ENCODE data around the gene CDC42BPA.

Gene CDC42BPA

GRCh38 chr1:227318016-227318852 lies at the start of gene CDC42BPA:
Gene CDC42BPA (minus strand): TSS chr1:227318492. CDS start chr1:227317182, 1,310 bp downstream.
- ATAC-seq, result peak; percentile 87
- TF ChIP-seq ZNF8 (CRISPR knock-in tag; IDR thresholded peaks at IDR 0.05), result no peak
- no peak for TF ChIP-seq ZFP3 (CRISPR knock-in tag; IDR thresholded peaks at IDR 0.05)
- TF ChIP-seq PPARA (CRISPR knock-in tag; IDR thresholded peaks at IDR 0.05; ENCODE audit: borderline replicate concordance), result no peak
- TF ChIP-seq ARNTL (CRISPR knock-in tag; IDR thresholded peaks at IDR 0.05; ENCODE audit: borderline replicate concordance, low read depth), result no peak
- no peak for TF ChIP-seq SNAI2 (CRISPR knock-in tag; IDR thresholded peaks at IDR 0.05)
- TF ChIP-seq TSHZ2 (CRISPR knock-in tag; IDR thresholded peaks at IDR 0.05), result no peak

- ATAC-seq, result no peak
- TF ChIP-seq CSDC2 (CRISPR knock-in tag; IDR thresholded peaks at IDR 0.05) (no peak), CREB5 (CRISPR knock-in tag; IDR thresholded peaks at IDR 0.05; ENCODE audit: low read depth) (no peak), ZC3H10 (CRISPR knock-in tag; IDR thresholded peaks at IDR 0.05) (no peak), PPARA (CRISPR knock-in tag; IDR thresholded peaks at IDR 0.05; ENCODE audit: borderline replicate concordance) (no peak)
Observed at GRCh38 chr1:227368009-227368408, 49.7 kb upstream of the CDC42BPA start.

GRCh38 chr1:227365473-227366431 lies 47.5 kb upstream of the CDC42BPA start:
- no peak for ATAC-seq
- TF ChIP-seq CSDC2 (CRISPR knock-in tag; IDR thresholded peaks at IDR 0.05) (no peak), TSHZ2 (CRISPR knock-in tag; IDR thresholded peaks at IDR 0.05) (no peak), ZNF8 (CRISPR knock-in tag; IDR thresholded peaks at IDR 0.05) (no peak), PPARA (CRISPR knock-in tag; IDR thresholded peaks at IDR 0.05; ENCODE audit: borderline replicate concordance) (no peak), PATZ1 (CRISPR knock-in tag; IDR thresholded peaks at IDR 0.05; ENCODE audit: borderline replicate concordance) (no peak), CSRNP3 (CRISPR knock-in tag; IDR thresholded peaks at IDR 0.05) (no peak), ESRRG (CRISPR knock-in tag; IDR thresholded peaks at IDR 0.05) (no peak), SNAI2 (CRISPR knock-in tag; IDR thresholded peaks at IDR 0.05) (no peak), GLIS3 (CRISPR knock-in tag; IDR thresholded peaks at IDR 0.05) (no peak), TCF4 (CRISPR knock-in tag; IDR thresholded peaks at IDR 0.05; ENCODE audit: borderline replicate concordance) (no peak), ZNF565 (CRISPR knock-in tag; conservative IDR thresholded peaks at IDR 0.05; ENCODE audit: low read depth) (no peak), ZNF70 (CRISPR knock-in tag; IDR thresholded peaks at IDR 0.05) (no peak), ZFP3 (CRISPR knock-in tag; IDR thresholded peaks at IDR 0.05) (no peak), BACH2 (CRISPR knock-in tag; IDR thresholded peaks at IDR 0.05; ENCODE audit: borderline replicate concordance) (no peak)
